Astrocyte (in vitro differentiated cells and primary cell): ENCODE data around the gene ZNF776.

Experiments used
- CTCF ChIP-seq: IDR thresholded peaks from 2 replicates; pipeline ENCODE4 v1.5.1; 2011; ENCODE audit warnings: low read depth, mild to moderate bottlenecking, inconsistent platforms, low read length, moderate library complexity; ENCODE audit not compliant: insufficient read depth
- EZH2 ChIP-seq: IDR thresholded peaks from 2 replicates; pipeline ENCODE4 v1.6.1; 2012; ENCODE audit warnings: mild to moderate bottlenecking, low read length, inconsistent platforms; ENCODE audit not compliant: insufficient read depth

- TF ChIP-seq CTCF, result no peak
- TF ChIP-seq EZH2, result no peak
These were observed 22.9 kb downstream of the ZNF776 start, which contains the start of gene ZNF586 for GRCh38 chr19:57769345-57770131.
